ENCODE results near the gene ZC3H11A.
"Not testable (repeated sequence)": the region's sequence is repeated elsewhere in the genome, so short reads cannot be mapped to it uniquely, and the experiment has no call there.

Gene ZC3H11A

DNA sequence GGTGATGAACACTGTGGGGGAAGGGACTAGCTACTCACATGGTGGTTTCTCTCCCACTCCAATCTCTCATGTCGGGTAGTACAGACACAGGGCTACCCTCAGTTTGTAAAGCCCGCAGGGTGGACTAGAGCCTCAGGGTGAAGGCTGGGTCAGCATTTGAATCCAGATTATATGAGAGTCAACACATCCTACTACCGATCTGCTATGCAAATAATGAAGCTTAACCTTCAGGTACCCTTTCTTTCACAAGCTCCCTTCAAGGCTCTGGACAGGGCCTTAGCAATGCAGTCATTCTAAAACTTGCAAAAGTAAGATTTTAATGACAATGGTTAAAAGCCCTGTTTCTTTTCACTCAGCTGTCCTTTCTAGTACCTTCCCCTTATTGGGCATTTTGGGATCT, 5.5 kb upstream of the ZC3H11A start:
- no peak for DNase-seq

DNA sequence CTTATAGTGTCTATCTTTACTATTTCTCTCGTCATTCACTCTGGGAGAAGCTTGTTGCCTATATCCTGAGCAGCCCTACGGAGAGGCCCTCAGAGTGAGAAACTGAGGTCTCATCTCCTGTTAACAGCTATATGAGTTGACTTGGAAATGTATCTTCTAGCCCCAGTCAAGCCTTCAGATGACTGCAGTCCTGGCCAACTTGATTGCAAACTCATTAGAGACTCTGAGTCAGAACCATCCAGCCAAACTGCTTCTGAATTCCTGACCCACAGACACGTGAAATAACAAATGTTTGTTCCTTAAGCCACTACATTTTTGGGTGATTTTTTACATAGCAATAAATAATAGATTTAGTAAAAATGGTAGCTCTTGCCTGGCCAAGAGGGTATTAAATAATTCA, 3.9 kb upstream of the ZC3H11A start:
- DNase-seq, result peak; percentile 21

DNA sequence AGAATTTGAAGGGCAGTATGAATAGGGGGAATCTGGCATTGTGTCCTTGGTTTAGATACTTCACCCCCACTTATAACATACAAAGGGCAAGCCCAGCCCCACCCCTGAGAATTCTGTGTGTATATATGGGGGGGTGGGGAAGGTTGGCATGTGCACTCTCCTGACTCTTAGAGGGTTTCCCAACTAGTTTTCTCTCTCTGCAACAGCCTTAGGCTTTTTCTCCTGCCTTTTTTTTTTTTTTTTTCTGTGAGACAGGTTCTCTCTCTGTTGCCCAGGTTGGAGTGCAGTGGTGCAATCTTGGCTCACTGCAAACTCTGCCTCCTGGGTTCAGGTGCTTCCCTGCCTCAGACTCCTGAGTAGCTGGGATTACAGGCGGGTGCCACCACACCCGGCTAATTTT, 2.9 kb upstream of the ZC3H11A start:
- DNase-seq, result no peak

DNA sequence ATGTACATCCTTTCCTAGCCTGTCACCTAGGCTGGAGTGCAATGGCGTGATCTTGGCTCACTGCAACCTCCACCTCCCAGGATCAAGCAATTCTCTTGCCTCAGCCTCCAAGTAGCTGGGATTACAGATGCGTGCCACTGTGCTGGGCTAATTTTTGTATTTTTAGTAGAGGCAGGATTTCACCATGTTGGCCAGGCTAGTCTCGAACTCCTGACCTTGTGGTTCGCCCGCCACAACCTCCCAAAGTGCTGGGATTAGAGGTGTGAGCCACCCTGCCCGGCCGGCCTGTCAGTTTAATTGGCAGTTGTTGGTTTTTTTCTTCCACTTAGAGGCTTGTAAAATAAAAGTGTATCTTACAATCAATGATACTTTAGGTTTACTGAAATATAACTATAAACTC, 1.9 kb upstream of the ZC3H11A start:
- not testable (repeated sequence) for DNase-seq

DNA sequence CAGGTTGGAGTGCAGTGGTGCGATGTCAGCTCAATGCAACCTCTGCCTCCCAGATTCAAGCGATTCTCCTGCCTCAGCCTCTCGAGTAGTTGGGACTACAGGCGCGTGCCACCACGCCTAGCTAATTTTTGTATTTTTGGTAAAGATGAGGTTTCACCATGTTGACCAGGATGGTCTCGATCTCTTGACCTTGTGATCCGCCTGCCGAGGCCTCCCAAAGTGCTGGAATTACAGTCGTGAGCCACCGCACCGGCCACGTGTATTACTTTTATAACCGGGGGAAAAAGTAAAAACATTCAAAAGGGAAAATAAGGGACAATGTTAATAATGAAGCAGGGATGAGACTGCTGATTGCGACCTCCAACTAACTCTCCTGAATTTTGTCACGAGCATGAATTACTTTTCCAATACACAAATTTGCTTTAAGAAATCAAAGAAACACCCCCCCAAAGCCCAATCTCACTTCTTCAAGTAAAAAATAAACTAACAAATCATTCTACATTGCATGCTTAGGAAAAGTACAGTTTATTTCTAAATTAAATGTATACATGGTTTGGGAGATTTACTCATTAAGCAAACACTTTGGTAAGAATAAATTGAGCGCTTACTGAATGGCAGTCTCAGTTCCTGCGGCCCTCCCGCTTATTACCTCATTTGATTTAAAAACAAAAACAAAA, 521 bp upstream of the ZC3H11A start:
- DNase-seq, result no peak

DNA sequence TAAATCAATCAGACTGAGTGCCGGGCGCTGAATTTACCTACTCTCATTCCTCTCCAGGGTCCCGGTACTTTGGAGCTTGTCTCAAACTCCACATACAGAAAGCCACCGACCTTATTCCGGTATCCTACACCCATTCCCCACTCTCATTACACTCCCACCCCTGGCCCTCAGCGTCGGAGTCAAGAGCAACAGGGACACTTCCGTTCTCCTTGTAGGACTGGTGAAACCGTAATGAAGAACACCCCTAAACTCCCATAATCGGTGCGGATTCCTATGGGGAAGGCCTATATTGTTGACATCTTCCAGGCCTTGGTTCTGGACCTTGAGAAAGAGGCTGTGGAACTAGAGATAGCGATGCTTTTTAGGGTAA, 798 bp downstream of the ZC3H11A start:
- DNase-seq, result peak; percentile 27

DNA sequence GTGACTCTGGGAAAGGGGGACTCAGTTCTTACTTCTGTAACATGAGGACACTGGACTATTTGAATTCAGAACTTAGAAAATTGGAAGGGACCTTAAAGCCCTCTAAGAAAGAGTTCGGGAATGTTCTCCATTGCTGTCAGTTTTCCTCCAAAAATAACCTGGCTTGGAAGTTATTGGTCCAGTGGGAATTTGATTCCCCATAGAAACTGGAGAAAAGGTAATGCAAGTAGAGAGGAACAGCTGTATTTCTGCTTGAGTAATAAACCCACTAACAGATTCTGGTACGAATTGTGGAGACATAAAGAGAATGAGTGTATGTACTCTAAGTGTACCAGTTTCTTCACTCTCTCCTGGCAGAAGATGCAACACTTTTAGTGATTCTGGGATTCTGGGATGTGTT, 1.8 kb downstream of the ZC3H11A start:
- no peak for DNase-seq

DNA sequence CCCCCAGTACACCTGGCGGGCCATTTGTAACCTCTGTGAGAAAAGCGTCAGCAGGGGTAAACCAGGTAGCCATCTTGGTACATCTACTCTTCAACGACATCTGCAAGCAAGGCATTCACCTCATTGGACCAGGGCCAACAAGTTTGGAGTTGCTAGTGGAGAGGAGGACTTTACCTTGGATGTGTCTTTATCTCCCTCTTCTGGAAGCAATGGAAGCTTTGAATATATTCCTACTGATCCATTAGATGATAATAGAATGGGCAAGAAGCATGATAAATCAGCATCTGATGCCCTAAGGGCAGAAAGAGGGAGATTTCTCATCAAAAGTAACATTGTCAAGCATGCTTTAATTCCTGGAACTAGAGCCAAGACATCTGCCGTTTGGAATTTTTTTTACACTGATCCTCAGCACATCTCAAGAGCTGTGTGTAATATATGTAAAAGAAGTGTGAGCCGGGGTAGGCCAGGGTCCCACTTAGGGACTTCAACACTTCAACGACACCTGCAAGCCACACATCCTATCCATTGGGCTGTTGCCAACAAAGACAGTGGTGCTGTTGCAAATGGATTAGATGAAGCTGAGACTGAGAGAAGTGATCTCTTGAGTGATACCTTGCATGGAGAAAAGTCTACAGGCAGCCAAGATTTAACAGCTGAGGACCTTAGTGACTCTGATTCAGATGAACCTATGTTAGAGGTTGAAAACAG, 2.7 kb downstream of the ZC3H11A start:
- peak; percentile 14 for DNase-seq

DNA sequence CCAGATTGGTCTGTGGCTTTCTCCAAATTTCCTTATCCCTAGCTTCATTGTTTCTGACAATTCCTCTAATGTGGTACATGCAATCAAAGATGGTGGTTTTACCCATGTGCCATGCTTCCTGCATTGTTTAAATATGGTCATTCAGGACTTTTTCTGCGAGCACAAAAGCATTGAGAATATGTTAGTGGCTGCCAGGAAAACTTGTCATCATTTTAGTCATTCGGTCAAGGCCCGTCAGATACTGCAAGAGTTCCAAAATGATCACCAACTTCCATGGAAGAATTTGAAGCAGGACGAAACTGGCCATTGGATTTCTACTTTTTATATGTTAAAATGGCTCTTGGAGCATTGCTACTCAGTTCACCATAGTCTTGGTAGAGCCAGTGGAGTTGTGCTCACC, 3.7 kb downstream of the ZC3H11A start:
- DNase-seq, result peak; percentile 4

DNA sequence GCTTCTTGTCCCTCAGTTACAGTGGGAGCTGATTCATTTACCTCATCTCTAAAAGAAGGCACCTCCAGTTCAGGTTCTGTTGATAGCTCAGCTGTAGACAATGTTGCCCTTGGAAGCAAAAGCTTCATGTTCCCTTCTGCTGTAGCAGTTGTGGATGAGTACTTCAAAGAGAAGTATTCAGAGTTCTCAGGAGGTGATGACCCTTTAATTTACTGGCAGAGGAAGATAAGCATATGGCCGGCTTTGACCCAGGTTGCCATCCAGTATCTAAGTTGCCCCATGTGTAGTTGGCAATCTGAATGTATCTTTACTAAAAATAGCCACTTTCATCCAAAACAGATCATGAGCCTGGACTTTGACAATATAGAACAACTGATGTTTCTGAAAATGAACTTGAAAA, 4.5 kb downstream of the ZC3H11A start:
- no peak for DNase-seq

DNA sequence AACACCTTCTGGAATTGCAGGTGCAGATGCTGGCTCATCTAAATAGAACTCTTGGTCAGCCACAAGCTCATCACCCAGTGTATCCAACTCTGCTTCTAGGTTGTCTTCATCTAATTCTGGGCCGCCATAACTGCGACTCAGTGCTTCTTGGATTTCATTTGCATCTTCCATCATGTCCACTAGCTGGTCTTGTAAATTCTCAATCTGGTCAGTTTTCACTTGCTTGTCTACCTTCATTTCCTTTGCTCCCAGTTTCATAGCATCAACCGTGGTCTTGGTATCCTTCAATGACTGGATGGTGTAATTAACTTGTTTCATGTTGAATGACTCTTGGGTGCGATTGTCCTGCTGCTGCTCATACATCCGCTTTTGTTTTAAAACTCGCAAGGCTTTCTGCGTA, 10.3 kb downstream of the ZC3H11A start:
- no peak for DNase-seq

DNA sequence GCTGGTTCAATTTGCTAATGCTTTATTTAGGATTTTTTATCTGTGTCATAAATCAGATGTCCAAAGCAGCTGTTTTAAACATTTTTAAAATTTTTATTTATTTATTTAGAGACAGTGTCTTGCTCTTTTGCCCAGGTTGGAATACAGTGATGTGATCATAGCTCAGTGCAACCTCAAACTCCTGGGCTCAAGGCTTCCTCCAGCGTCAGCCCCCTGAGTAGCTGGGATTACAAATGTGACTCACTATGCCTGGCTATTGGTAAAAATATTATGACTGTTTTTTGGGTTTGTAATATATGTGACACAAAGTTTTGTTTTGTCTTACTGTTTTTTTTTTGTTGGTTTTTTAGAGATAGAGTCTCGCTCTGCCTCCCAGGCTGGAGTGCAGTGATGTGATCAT, 11.8 kb downstream of the ZC3H11A start:
- DNase-seq, result peak; percentile 96

DNA sequence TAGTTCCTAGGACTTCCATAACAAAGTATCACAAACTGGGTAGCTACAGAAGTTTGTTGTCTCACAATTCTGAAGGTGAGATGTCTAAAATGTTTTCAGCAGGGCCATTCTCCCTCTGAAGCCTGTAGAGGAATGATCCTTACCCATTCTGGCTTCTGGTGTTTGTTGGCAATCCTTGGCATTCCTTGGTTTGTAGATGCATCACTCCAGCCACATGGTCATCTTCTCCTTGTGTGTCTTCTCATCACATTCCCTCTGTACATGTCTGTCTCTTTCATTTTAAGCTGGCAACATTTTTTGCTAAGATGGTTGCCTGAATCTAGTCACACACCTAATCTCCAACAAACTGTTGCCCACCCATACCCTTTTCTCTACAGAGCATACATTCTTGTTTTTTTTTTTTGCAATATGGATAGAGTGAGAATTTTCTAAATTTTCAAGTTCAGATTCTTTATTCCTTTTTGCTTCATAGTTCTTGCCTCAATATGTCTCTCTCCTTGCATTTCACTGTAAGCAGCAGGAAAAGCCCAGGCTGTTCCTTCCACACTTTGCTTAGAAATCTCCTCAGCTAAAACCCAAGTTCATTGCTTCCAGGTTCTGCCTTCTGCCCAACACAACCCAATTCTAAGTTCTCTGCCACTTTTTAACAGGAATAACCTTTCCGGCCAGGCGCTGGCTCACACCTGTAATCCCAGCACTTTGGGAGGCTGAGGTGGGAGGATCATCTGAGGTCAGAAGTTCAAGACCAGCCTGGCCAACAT, 18.3 kb downstream of the ZC3H11A start:
- no peak for DNase-seq

DNA sequence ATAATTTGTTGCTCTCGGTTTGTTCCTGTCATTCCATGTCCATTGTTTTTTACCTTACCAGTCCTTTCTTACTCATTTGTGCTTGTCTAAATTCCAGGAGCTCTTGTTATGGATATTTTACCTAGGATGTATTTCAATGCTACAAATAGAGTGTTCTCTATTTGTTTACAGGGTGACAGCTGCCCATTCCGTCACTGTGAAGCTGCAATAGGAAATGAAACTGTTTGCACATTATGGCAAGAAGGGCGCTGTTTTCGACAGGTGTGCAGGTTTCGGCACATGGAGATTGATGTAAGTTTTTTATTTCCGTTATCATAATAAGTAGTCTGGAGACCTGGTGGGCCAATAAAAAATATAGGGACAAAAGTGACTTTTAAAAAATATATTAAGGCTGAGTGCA, 23.0 kb downstream of the ZC3H11A start:
- no peak for DNase-seq

DNA sequence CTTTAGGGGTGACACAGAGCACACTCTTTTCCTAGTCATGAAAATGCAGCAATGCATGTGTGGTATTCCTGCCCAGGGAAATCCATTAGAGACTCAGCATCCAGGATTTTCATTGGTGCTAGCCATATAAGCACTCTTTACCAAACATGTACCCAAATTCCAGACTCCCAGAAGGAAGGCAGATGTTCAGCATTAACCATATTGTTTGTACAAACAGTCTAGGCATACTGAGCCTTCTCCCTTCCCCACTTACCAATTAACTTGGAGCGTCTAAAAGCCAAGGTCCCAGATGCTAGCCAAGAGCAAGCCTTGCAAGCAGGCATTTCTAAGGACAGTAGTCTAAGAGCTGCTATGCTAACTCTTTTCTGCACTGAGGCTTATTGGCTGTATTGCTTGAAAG, 27.9 kb downstream of the ZC3H11A start:
- DNase-seq, result no peak

DNA sequence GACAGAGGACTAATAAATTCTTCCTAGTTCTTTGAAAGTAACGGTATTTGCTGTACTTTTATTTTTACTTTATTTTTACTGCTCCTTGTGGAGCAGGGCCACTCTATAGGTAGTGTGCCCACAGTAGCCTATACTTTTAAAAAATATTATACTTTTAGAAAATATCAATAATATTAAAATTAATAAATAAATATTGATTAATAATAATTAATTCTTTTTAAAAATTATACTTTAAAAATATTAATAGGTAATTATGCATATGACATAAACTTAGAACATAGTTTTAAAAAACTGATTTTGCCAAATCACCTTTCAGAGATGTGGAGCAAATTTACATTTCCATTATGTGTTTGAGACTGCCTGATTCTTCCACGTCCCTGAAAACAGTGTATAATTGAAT, 30.8 kb downstream of the ZC3H11A start:
- no peak for DNase-seq

DNA sequence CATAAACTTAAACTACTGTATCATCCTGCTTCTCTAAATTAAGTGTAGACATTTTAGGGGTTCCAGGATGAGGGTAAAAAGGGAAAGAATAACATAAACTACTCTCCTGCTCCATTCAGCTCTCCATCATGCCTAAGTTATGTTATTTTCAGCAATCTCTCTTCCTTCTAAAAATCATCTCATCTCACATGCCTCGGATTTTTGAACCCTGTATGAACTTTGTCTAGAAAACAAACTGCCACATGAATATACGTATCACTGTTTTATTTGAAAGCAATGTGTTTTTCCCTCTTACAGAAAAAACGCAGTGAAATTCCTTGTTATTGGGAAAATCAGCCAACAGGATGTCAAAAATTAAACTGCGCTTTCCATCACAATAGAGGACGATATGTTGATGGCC, 32.6 kb downstream of the ZC3H11A start:
- no peak for DNase-seq

DNA sequence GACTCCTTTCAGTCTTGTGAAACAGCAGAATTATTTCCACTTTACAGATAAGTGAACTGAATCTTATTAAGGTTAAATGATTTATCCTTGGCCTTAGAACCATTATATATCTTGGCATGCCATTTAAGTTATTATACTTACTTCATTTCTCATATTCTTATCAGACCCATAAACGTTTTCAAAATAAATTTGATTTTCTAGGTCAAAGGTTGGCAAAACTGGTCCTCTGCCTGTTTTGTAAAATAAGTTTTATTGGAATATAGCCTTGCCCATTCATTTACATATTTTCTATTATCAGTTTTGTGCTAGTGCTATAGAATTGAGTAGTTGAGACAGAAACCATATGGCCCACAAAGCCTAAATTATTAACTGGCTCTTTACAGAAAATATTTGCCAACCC, 33.1 kb downstream of the ZC3H11A start:
- DNase-seq, result no peak

DNA sequence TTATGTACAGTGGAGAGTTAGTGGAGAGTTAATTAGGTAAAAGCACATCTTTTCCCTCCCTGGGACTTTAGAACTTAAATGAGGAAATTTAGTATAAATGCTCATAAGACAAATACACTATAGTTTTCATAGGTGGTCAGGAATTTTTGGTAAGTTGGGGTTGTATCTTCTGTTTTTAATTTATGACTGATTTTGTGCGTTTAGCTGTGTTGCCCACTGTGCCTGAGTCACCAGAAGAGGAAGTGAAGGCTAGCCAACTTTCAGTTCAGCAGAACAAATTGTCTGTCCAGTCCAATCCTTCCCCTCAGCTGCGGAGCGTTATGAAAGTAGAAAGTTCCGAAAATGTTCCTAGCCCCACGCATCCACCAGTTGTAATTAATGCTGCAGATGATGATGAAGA, 33.8 kb downstream of the ZC3H11A start:
- DNase-seq, result not testable (repeated sequence)

DNA sequence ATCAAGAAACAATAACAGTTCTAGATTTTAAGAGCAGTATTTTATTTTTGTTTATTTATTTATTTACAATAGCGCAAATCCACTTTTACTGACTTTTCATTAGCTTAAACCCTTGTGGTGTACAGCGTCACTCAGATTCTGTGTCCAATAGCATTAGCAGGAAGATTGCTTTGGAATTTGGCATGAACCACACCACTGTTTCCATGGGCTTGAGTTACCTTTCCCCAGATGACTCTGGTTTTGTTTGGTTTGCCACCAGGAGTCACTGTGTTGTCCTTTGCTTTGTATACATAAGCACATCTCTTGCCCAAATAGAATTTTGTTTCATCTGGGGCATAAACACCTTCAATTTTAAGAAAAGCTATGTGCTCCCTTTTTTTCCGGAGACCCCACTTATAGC, 40.1 kb downstream of the ZC3H11A start:
- no peak for DNase-seq

DNA sequence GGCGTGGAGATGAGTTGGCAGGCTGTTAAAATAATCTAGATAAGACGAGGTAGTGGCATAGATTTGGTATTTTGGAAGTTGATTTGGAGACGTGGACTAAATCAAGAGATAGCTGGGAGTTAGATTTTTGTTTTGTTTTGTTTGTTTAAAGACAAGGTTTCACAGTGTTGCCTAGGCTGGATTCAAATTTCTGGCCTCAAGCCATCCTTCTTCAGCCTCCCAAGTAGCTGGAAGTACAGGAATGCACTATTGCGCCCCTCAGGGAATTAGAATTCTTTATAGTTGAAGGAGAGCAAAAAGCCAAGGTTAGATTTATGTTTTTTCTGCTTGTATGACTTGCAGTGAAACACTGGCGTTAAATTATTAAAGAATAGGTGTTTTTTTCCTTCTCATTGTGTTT, 43.7 kb downstream of the ZC3H11A start:
- DNase-seq, result no peak

DNA sequence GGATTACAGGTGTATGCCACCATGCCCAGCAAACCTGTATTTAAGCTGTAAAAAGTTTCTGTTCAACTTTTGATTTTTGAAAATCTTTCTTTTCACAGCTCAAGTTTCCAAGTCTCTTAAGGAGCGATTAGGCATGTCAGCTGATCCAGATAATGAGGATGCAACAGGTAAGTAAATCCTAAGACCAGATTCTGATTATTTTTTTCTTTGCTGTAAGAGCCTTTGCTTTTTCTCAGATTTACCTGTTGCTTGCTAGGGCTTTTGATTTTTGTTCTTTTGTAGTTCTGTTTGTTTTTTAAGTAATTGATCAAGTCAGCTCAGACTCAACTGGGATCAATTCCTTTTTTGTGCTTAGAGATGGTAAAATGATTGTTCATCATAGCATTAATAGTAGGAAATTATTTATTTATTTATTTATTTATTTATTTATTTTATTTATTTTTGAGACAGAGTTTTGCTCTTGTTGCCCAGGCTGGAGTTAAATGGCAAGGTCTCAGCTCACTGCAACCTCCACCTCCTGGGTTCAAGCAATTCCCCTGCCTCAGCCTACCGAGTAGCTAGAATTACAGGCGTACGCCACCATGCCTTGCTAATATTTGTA, 44.9 kb downstream of the ZC3H11A start:
- no peak for DNase-seq

DNA sequence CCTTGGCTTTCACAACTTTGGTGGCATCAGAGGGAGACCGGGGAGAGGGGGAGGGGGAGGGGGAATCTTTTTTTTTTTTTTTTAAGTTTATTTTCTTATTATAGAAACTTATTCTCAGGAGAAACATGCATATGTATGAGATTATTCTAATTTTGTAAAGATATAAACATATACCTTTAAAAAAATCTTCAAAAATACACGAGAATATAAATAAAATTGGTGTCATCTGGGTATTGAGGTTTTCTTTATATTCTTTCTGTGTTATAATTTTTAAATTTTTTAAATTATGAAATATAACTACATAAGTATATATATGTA, 47.1 kb downstream of the ZC3H11A start:
- no peak for DNase-seq

DNA sequence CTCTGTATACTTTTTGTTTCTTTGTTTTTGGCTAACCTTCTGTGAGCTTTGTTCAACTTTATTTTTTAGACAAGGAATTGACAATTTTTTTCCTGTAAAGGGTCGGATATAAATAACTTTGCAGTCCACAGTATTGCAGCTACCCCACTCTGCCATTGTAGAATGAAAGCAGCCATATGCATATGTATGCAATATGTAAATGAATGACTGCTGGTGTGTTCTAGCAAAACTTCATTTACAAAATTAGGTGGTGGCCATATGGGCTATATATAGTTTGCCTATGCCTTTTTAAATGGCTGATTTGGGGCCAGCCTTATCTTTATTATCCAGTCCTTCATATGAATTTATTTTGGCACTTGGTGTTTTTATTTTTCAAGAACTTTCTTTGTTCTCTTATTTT, 48.0 kb downstream of the ZC3H11A start:
- DNase-seq, result no peak

All from HCEC 1CT (cell line).